ENCODE measurements around the gene KIF5A. TPM values are rescaled to one million over a fixed set of nuclear protein-coding genes. Genes with fewer than 3 reads are reported as not detected.

Gene KIF5A
- total and polyA plus RNA-seq, 4 donors, result 34.8 to 224 (median 144) TPM

- Histone ChIP-seq H3K4me1 (ENCODE audit: control insufficient read depth, insufficient read depth, low read length) (peaks cover 43% of the 10 kb centered on the region), H3K36me3 (ENCODE audit: control insufficient read depth, insufficient read depth, low read length) (peaks cover 39% of the 10 kb centered on the region), H3K27ac (ENCODE audit: low read depth, low read length) (peak overlapping the region; percentile 60), H3K27me3 (ENCODE audit: control insufficient read depth, insufficient read depth, low read length) (no peaks in the 10 kb centered on the region), H3K4me3 (ENCODE audit: low read depth, low read length) (no peak overlapping the region), H3K9me3 (ENCODE audit: control insufficient read depth, insufficient read depth, low read length) (no peaks in the 10 kb centered on the region)
- DNase-seq (ENCODE audit: low read depth in 4 of 6, low spot score in 6 of 6), result no peak
- WGBS (ENCODE audit: insufficient coverage), result 67% methylated on average over 8 of the region's 19 CpGs
Observed at GRCh38 chr12:57609101-57609780, 59.4 kb downstream of the KIF5A start.

GRCh38 chr12:57609781-57610553, 60.1 kb downstream of the KIF5A start:
- no peaks in the 10 kb centered on the region for H3K27me3 ChIP-seq (ENCODE audit: control insufficient read depth, insufficient read depth, low read length)
- H3K27ac ChIP-seq (ENCODE audit: low read depth, low read length), result peak overlapping the region; percentile 60
- 22% methylated on average over 21 of the region's 34 CpGs for WGBS (ENCODE audit: insufficient coverage)

GRCh38 chr12:57610554-57611107, 60.8 kb downstream of the KIF5A start:
- 5% methylated on average over 15 of the region's 29 CpGs for WGBS (ENCODE audit: insufficient coverage)
- peak overlapping the region; percentile 50 for H3K27ac ChIP-seq (ENCODE audit: low read depth, low read length)
- no peaks in the 10 kb centered on the region for H3K9me3 ChIP-seq (ENCODE audit: control insufficient read depth, insufficient read depth, low read length)
- H3K27me3 ChIP-seq (ENCODE audit: control insufficient read depth, insufficient read depth, low read length), result no peaks in the 10 kb centered on the region
- peaks cover 53% of the 10 kb centered on the region for H3K36me3 ChIP-seq (ENCODE audit: control insufficient read depth, insufficient read depth, low read length)
- peak overlapping the region; percentile 68 for H3K4me3 ChIP-seq (ENCODE audit: low read depth, low read length)
- peak in 2 of 6 donors; percentile 12 to 64 for DNase-seq (ENCODE audit: low read depth in 4 of 6, low spot score in 6 of 6)
- peaks cover 31% of the 10 kb centered on the region for H3K4me1 ChIP-seq (ENCODE audit: control insufficient read depth, insufficient read depth, low read length)

More at GRCh38 chr12:57609781-57610553, 60.1 kb downstream of the KIF5A start:
- DNase-seq (ENCODE audit: low read depth in 4 of 6, low spot score in 6 of 6), result peak in 1 of 6 donors; percentile 34
- H3K9me3 ChIP-seq (ENCODE audit: control insufficient read depth, insufficient read depth, low read length), result no peaks in the 10 kb centered on the region
- H3K4me1 ChIP-seq (ENCODE audit: control insufficient read depth, insufficient read depth, low read length), result peaks cover 38% of the 10 kb centered on the region
- H3K4me3 ChIP-seq (ENCODE audit: low read depth, low read length), result peak overlapping the region; percentile 68
- peaks cover 47% of the 10 kb centered on the region for H3K36me3 ChIP-seq (ENCODE audit: control insufficient read depth, insufficient read depth, low read length)

- no peaks in the 10 kb centered on the region for H3K9me3 ChIP-seq (ENCODE audit: control insufficient read depth, insufficient read depth, low read length)
- DNase-seq (ENCODE audit: low read depth in 4 of 6, low spot score in 6 of 6), result peak in 2 of 6 donors; percentile 91
- peaks cover 30% of the 10 kb centered on the region for H3K4me1 ChIP-seq (ENCODE audit: control insufficient read depth, insufficient read depth, low read length)
- peak within 1 kb of the TSS; percentile 68 for H3K4me3 ChIP-seq (ENCODE audit: low read depth, low read length)
- peak within 1 kb of the TSS; percentile 69 for H3K27ac ChIP-seq (ENCODE audit: low read depth, low read length)
- H3K27me3 ChIP-seq (ENCODE audit: control insufficient read depth, insufficient read depth, low read length), result no peaks in the 10 kb centered on the region
- WGBS (ENCODE audit: insufficient coverage), result 0% methylated on average over 42 of the region's 55 CpGs
- H3K36me3 ChIP-seq (ENCODE audit: control insufficient read depth, insufficient read depth, low read length), result peaks cover 60% of the 10 kb centered on the region
Observed at GRCh38 chr12:57611108-57611826, 61.4 kb downstream of the KIF5A start, which contains the start of gene ARHGEF25. Gene ARHGEF25, plus strand, starts transcription at chr12:57611435. Its CDS starts 460 bp downstream, at chr12:57611895.

- H3K27ac ChIP-seq (ENCODE audit: low read depth, low read length), result no peak overlapping the region
Observed at GRCh38 chr12:57611827-57612710, 62.2 kb downstream of the KIF5A start.

GRCh38 chr12:57612711-57613426, 63.0 kb downstream of the KIF5A start:
- 94% methylated on average over 7 of the region's 10 CpGs for WGBS (ENCODE audit: insufficient coverage)
- no peak overlapping the region for H3K27ac ChIP-seq (ENCODE audit: low read depth, low read length)

More at GRCh38 chr12:57611827-57612710, 62.2 kb downstream of the KIF5A start:
- H3K36me3 ChIP-seq (ENCODE audit: control insufficient read depth, insufficient read depth, low read length), result peaks cover 56% of the 10 kb centered on the region
- peak overlapping the region; percentile 14 for H3K4me3 ChIP-seq (ENCODE audit: low read depth, low read length)
- DNase-seq (ENCODE audit: low read depth in 4 of 6, low spot score in 6 of 6), result peak in 2 of 6 donors; percentile 38 to 56
- no peaks in the 10 kb centered on the region for H3K27me3 ChIP-seq (ENCODE audit: control insufficient read depth, insufficient read depth, low read length)
- H3K9me3 ChIP-seq (ENCODE audit: control insufficient read depth, insufficient read depth, low read length), result no peaks in the 10 kb centered on the region
- WGBS (ENCODE audit: insufficient coverage), result 4% methylated on average over 10 of the region's 23 CpGs
- H3K4me1 ChIP-seq (ENCODE audit: control insufficient read depth, insufficient read depth, low read length), result peaks cover 30% of the 10 kb centered on the region

GRCh38 chr12:57613427-57614109, 63.7 kb downstream of the KIF5A start:
- Histone ChIP-seq H3K36me3 (ENCODE audit: control insufficient read depth, insufficient read depth, low read length) (peaks cover 45% of the 10 kb centered on the region), H3K27ac (ENCODE audit: low read depth, low read length) (no peak overlapping the region), H3K27me3 (ENCODE audit: control insufficient read depth, insufficient read depth, low read length) (peaks cover 2% of the 10 kb centered on the region), H3K4me3 (ENCODE audit: low read depth, low read length) (no peak overlapping the region), H3K9me3 (ENCODE audit: control insufficient read depth, insufficient read depth, low read length) (no peaks in the 10 kb centered on the region), H3K4me1 (ENCODE audit: control insufficient read depth, insufficient read depth, low read length) (peaks cover 30% of the 10 kb centered on the region)
- DNase-seq (ENCODE audit: low read depth in 4 of 6, low spot score in 6 of 6), result no peak
- WGBS (ENCODE audit: insufficient coverage), result 87% methylated on average over 6 of the region's 10 CpGs

More at GRCh38 chr12:57612711-57613426, 63.0 kb downstream of the KIF5A start:
- Histone ChIP-seq H3K27me3 (ENCODE audit: control insufficient read depth, insufficient read depth, low read length) (peaks cover 1% of the 10 kb centered on the region), H3K4me1 (ENCODE audit: control insufficient read depth, insufficient read depth, low read length) (peaks cover 30% of the 10 kb centered on the region), H3K4me3 (ENCODE audit: low read depth, low read length) (no peak overlapping the region), H3K36me3 (ENCODE audit: control insufficient read depth, insufficient read depth, low read length) (peaks cover 51% of the 10 kb centered on the region), H3K9me3 (ENCODE audit: control insufficient read depth, insufficient read depth, low read length) (no peaks in the 10 kb centered on the region)
- no peak for DNase-seq (ENCODE audit: low read depth in 4 of 6, low spot score in 6 of 6)
